Peyer's patch (tissue), 4 donors: Measurements from ENCODE around the gene ST7.

Experiments
- CTCF ChIP-seq, 6 experiments: fragments of 450-650 bp in 4 of 6; fragments of 200-600 bp in 2 of 6; sonication (generic) in 1 of 6; IDR thresholded peaks; one replicate each; pipeline ENCODE4 v1.5.1; 2017 to 2019; ENCODE audit warnings: antibody characterized with exemption in 6 of 6, mild to moderate bottlenecking in 3 of 6, moderate library complexity in 1 of 6
- POLR2A ChIP-seq, 2 donors: fragments of 450-650 bp; IDR thresholded peaks; one replicate each; pipeline ENCODE4 v1.5.1; 2017; ENCODE audit warnings: antibody characterized with exemption in 2 of 2, mild to moderate bottlenecking in 2 of 2, moderate library complexity in 2 of 2

GRCh38 chr7:117133125-117133524 lies 179.8 kb downstream of the ST7 start:
- TF ChIP-seq CTCF (IDR thresholded peaks at IDR 0.05) = no peak
- TF ChIP-seq POLR2A (IDR thresholded peaks at IDR 0.05) = no peak
